K562 (cell line): ENCODE measurements around the gene TEX22.

Experiments
- E4F1 ChIP-seq: fragments of 250-450 bp; sonication (Bioruptor Pico); IDR thresholded peaks from 2 replicates; pipeline ENCODE4 v1.5.0; 2021; ENCODE audit warnings: mild to moderate bottlenecking, borderline replicate concordance
- HIVEP1 ChIP-seq: fragments of 250-450 bp; sonication (Bioruptor Pico); IDR thresholded peaks from 2 replicates; pipeline ENCODE4 v1.4.0; 2020; ENCODE audit warnings: mild to moderate bottlenecking
- LARP7 ChIP-seq: fragments of 450-650 bp; IDR thresholded peaks from 2 replicates; pipeline ENCODE4 v1.6.1; 2016
- ZFPM2 ChIP-seq: fragments of 250-450 bp; sonication (Bioruptor Pico); IDR thresholded peaks from 2 replicates; pipeline ENCODE4 v1.5.1; 2022; ENCODE audit warnings: mild to moderate bottlenecking
- ZNF197 ChIP-seq: fragments of 200-800 bp; sonication (Bioruptor generic); IDR thresholded peaks from 2 replicates; pipeline ENCODE4 v1.6.1; 2016; ENCODE audit warnings: low read depth, missing genetic modification characterization, missing compliant biosample characterization
- ZNF778 ChIP-seq: fragments of 450-650 bp; formaldehyde crosslinking; IDR thresholded peaks from 2 replicates; pipeline ENCODE4 v1.4.0; 2020; ENCODE audit warnings: mild to moderate bottlenecking, moderate library complexity

GRCh38 chr14:105409364-105409763 is 11.0 kb downstream of the TEX22 start:
- TF ChIP-seq E4F1 (CRISPR knock-in tag) = no peak
- TF ChIP-seq HIVEP1 (CRISPR knock-in tag) = no peak
- TF ChIP-seq ZNF778 (CRISPR knock-in tag) = no peak
- TF ChIP-seq ZFPM2 (CRISPR knock-in tag) = no peak
- TF ChIP-seq ZNF197 (CRISPR knock-in tag) = no peak
- no peak for TF ChIP-seq LARP7
